HFF-Myc (cell line): Measurements from ENCODE around the gene IMPDH1.

Source experiments
- DNase-seq: peaks from one replicate; pipeline ENCODE4 v3.0.0-alpha.2; 2011; ENCODE audit warnings: low read depth; ENCODE audit errors: extremely low read depth
- H3K4me3 ChIP-seq: replicated peaks from 2 replicates; pipeline ENCODE4 v1.5.1; 2011; ENCODE audit warnings: low read depth, mild to moderate bottlenecking, control low read depth, low read length
- CTCF ChIP-seq: IDR thresholded peaks from 2 replicates; pipeline ENCODE4 v1.5.1; 2012; ENCODE audit warnings: mild to moderate bottlenecking, low read depth, low read length, control low read depth; ENCODE audit errors: missing control alignments

The IMPDH1 gene

GRCh38 chr7:128380483-128381106 lies 29.2 kb downstream of the IMPDH1 start:
- H3K4me3 ChIP-seq, result no peak overlapping the region
- DNase-seq, result no peak
- TF ChIP-seq CTCF, result no peak

GRCh38 chr7:128379900-128380479 lies 29.8 kb downstream of the IMPDH1 start:
- no peak overlapping the region for H3K4me3 ChIP-seq
- no peak for TF ChIP-seq CTCF
- DNase-seq, result no peak

- H3K4me3 ChIP-seq, result no peak overlapping the region
- no peak for DNase-seq
These were observed 31.1 kb downstream of the IMPDH1 start for GRCh38 chr7:128378637-128379036.

GRCh38 chr7:128376077-128376476 lies 33.7 kb downstream of the IMPDH1 start:
- DNase-seq, result no peak
- no peak overlapping the region for H3K4me3 ChIP-seq
- no peak for TF ChIP-seq CTCF

More at GRCh38 chr7:128378637-128379036, 31.1 kb downstream of the IMPDH1 start:
- TF ChIP-seq CTCF, result no peak

GRCh38 chr7:128374041-128374440 lies 35.7 kb downstream of the IMPDH1 start:
- H3K4me3 ChIP-seq, result no peak overlapping the region
- TF ChIP-seq CTCF, result no peak
- no peak for DNase-seq

GRCh38 chr7:128373606-128374005 lies 36.2 kb downstream of the IMPDH1 start:
- no peak overlapping the region for H3K4me3 ChIP-seq
- TF ChIP-seq CTCF, result no peak
- DNase-seq, result no peak
